HG03378 (cell line): ENCODE measurements around the gene ZNF682.
"Not testable (repeated sequence)": the region's sequence is repeated elsewhere in the genome, so short reads cannot be mapped to it uniquely, and the experiment has no call there.

Source experiments
- ATAC-seq: cut with Tn5 transposase; IDR thresholded peaks from one replicate; pipeline ENCODE4 v1.9.1; 2021; ENCODE audit warnings: mild to moderate bottlenecking, moderate library complexity; ENCODE audit not compliant: unreplicated experiment

ZNF682 gene

DNA sequence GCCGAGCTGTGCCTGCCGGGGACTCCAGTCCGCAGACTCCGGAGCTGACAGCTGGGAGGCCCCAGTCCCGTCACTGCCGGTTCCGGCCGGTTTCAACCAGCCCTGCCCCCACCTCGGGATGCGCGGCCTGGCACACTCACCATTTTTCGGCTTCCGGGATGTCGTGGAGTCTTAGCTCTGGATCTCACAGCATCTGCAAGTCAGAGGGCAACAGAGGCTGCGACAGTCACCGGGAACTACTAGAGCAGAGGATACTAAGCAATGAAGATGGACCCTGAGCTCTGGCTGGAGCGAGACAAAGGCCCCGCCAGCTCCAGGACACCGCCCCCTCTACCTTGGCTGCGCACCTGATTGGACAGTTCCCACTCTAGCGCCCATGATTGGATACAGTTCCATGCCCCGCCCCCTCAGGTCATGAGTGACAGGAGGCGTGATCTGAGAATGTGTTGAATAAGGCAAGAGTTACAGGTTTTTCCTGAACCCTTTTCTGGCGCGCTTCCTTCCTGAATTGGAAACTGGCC lies at the start of gene ZNF682:
Gene ZNF682, minus strand, starts transcription at position 303 of the 521 bp plus-strand sequence. Its CDS starts 160 bp downstream, at position 143.
- peak; percentile 95 for ATAC-seq

DNA sequence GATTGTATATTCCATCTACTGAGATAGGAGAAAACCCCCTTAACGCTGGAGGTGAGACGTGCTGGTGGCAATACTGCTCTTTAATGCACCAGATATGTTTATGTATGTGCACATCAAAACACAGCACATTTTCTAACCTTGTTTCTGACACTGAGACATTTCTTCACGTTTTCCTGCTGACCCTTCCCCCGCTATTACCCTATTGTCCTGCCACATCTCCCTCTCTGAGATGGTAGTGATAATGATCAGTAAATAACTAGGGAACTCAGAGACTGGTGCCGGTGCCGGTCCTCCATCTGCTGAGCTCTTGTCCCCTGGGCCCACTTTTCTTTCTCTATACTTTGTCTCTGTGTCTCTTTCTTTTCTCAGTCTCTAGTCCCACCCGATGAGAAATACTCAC lies 43.6 kb upstream of the ZNF682 start:
- not testable (repeated sequence) for ATAC-seq

DNA sequence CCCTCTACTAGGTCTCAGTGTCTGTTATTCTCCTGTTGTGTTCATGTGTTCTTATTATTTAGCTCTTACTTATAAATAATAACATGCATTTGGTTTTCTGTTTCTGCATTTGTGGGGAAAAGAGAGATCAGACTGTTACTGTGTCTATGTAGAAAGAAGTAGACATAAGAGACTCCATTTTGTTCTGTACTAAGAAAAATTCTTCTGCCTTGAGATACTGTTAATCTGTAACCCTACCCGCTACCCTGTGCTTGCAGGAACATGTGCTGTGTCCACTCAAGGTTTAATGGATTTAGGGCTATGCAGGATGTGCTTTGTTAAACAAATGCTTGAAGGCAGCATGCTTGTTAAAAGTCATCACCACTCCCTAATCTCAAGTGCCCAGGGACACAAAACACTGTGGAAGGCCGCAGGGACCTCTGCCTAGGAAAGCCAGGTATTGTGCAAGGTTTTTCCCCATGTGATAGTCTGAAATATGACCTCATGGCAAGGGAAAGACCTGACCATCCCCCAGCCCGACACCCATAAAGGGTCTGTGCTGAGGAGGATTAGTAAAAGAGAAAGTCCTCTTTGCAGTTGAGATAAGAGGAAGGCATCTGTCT lies 43.0 kb upstream of the ZNF682 start:
- not testable (repeated sequence) for ATAC-seq

DNA sequence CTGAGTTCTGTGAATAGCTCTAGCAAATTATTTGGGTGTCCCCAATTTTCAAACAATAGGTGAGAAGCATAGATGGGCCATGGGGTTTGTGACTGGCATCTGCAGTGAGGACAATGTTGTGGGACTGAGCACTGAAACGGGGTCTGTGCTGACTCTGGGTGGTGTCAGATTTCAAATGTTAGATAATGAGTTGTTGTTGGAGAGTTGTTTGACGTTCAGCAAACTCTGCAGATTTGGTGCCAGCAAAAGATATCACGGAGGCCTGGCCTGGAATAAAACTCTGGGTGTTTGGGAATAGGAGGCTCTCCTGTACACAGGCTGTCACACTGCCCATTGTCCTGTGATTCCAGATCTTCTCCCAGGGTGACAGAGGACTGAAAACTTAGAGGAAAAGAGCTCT lies 41.4 kb upstream of the ZNF682 start:
- ATAC-seq: no peak

DNA sequence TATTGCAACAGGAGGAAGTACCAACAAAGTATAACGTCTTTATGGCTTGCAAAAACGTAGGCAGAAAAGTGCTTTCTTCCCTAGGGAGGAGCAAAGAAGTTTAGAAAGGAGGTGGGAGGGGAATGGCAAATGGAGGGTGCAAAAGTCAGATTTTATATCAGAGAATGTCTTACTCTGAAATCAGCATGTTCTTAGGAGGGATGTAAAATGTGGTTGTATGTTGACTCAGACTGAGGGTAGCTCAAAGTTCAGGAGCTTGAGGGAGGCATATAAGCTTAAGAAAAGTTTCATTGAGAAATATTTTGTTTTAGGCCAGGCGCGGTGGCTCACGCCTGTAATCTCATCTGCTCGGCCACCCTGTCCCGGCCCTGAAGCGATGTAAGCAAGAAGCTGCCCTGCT lies 40.2 kb upstream of the ZNF682 start:
- no peak for ATAC-seq

DNA sequence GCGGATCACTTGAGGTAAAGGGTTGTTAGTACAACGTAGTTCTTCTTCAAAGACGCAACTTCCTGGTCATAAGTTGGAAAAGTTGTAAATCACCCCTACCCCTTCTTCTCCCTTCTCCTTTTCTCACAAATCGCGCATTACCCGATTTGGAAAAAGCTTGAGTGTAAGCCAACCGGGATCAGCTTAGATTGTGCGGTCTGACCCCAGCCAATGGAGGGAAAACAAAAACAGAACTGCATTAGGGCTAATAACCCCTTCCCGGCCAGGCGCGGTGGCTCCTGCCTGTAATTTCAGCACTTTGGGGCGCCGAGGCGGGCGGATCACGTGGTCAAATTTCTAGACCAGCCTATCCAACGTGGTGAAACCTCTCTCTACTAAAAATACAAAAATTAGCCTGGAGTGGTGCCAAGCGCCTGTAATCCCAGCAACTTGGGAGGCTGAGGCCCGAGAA lies 39.3 kb upstream of the ZNF682 start:
- ATAC-seq: peak; percentile 11

DNA sequence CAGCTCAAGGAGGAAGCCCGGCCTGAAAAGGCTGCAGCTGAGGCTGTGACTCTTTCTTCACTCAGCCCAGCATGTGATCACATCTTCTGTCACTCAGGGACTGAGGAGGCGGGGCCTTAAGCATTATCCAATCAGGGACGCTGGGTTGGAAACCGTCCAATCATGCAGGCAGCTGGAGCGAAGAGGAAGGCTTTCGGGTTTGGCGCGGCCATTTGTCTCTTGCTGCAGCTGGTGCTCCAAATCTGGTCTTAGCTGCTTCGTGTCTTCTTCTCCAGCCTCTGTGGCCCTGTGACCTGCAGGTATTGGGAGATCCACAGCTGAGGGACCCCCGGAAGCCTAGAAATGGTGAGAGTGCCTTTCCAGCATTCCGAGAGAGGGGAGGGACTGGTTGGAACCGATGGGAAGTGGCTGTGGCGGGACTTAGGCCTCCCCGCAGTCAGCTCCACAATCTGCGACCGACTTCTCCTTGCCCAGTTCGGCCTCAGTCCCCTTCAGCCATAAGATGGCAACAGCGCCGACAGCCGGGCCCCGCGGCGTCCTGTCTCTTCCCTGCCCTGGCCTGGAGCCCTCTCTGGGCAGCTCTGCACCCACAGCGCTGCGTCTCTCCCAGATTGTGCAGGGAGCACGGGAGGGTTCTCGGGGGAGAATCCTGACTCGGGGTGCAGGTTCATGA lies 38.6 kb upstream of the ZNF682 start, which contains the start of gene ZNF90:
Gene ZNF90, plus strand, starts transcription at position 210 of the 673 bp plus-strand sequence. Its CDS starts 133 bp downstream, at position 343.
- ATAC-seq: peak; percentile 92

DNA sequence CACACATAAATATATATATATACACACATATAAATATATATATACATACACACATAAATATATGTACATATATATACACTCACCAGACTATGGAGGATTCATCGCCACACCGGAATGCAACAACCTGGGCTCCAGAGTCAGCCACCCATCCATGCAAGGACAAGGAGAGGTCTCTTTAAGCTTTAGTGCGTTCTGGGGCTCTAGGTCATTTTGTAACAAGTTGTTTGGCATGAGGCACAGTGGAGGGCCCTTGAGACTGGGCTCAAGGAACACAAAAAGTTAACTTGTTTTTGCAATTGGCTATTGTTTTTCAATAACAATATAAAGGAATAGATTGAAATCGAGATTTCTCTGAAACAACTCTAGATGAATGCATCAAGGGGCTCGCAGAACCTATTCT lies 33.6 kb upstream of the ZNF682 start:
- no peak for ATAC-seq

DNA sequence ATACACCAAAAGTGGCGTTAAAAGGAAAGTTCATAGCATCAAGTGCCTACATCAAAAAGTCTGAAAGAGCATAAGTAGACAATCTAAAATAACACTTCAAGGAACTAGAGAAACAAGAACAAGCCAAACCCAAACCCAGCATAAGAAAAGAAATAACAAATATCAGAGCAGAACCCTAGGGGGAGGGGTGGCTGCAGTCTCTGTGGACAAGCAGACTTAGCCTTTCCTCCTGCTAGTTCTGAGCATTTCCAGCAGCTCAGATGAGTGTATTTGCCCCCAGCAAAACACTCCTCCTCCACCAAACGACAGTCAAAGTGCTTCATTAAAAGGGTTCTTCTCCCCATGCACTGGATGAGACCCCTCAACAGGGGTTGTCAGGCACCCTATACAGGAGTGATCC lies 31.4 kb upstream of the ZNF682 start:
- no peak for ATAC-seq

DNA sequence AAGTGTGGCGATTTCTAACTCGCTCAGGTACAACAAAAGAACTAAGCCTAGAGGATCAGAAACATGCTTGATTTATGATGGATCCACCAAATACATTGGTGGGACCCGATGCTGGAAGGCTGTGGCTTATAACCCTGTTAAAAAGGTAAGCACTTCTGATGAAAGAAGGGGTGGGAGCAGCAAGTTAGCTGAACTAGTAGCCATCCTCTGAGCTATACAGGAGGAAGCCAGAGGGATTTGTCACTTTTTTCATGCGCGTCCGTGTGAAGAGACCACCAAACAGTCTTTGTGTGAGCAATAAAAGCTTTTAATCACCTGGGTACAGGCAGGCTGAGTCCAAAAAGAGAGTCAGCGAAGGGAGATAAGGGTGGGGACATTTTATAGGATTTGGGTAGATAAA lies 29.3 kb upstream of the ZNF682 start:
- ATAC-seq: not testable (repeated sequence)

DNA sequence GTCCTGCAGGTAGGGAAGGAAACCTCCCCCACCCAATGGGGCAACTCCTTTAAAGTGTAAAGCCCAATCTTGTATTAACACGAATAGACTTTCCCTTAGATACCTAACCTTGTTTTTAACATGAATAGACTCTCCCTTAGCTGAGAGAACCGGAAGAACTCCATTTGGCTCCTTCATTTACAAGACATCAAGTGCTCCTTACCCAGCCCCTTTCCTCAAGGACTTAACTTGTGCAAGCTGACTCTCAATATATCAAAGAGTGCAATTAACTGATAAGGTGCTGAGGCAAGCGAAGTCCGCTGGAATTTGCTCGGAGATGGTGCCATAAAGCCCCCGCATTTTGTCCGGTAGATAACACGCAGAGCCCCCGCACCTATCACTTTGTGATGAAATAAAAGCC lies 28.6 kb upstream of the ZNF682 start:
- ATAC-seq: no peak

DNA sequence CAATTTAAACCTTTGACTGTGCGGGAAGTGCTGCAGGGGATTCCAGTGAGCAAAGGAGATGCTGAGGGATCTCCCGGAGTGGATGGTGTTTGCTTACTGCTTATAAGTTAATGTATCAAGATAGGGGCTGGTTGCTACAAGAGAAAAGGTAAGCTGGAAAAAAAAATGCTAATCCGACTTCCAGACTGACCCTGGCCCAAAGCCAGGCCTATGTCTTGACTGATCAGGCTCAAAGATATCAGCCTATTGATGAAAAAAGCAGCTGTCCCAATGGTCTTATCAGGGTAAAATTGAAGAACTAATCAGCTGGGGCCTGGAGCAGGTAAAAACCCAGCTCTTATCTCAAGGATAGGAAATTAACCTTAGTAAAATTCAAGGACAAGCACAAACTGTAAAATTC lies 27.6 kb upstream of the ZNF682 start:
- ATAC-seq: no peak

DNA sequence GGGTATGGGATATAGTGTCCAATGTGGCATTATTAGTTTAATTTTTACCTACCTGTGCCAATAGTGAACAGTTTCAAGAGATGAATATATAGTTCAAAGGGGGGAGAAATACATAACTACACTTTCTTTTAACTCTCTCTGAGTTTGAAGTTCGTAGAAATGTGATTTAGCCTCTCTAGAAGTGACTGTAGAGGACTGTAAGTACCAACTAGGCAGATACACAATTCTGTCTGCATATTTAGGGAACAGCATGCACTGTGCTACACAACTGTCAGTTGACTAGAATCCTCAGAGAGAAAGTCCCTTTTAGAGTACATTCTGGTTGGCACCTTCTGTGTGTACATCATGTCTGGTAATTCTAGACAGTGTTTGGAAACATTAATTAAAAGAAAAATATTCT lies 21.0 kb upstream of the ZNF682 start:
- ATAC-seq: no peak

DNA sequence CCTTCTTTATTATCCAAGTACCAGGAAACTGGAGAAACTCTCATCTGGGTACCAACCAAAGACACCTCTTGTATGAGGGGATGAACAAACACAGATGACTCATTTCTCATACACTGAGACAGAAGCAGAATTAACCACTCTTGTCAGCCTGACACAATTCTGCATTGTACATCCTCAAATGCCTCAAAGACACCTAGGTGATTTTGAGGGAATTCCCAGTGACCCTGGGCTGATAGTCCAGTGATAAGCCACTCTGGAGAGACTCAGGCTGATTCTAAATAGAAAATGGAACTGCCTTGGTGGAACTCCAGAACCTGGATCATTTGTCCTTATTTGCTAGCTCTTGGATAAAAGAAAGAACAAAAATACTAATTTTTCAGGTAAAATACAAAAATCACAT lies 19.4 kb upstream of the ZNF682 start:
- not testable (repeated sequence) for ATAC-seq

DNA sequence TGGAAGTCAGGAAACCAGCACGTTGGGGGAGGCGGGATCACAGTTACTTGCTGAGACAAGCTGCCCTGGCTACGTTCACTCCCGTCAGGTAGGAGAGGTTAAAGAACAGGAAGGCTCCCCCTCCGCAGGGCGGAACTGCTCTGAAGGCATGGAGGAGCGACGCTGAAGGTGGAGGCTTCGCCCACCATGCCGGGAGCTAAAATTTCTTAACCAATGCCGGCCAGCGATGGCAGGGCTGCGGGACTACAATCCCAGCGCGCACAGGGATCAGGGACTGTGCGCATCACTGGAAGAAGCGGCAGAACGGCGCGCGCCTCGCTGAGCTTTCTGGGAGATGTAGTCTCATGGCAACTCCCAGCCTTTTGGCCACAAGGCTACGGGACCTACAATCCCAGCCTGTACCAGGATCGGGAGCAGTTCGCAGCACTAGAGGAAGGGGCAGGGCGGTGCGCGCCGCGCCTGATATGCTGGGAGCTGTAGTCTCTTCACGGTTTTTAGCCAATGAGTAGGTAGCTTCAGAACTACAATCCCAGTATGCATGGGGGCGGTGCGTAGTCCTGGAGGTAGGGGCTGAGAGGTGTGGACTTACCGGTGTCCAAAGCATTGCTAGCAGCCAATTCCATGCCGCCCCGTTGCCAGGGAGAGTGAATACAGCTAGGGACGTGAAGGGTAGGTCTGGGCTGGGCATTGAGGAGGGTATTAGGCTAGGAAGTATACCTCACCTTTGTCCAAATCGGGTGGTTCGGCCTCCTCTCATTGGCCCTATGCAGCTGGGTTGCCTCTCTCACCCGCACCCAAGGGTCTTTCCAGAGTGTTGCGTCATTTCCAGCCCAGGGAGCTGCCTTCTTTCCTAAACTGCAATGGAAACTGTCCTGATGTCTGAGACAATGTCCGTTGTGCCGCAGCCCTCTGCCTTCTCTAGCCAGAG lies 12.8 kb upstream of the ZNF682 start:
- peak; percentile 91 for ATAC-seq

DNA sequence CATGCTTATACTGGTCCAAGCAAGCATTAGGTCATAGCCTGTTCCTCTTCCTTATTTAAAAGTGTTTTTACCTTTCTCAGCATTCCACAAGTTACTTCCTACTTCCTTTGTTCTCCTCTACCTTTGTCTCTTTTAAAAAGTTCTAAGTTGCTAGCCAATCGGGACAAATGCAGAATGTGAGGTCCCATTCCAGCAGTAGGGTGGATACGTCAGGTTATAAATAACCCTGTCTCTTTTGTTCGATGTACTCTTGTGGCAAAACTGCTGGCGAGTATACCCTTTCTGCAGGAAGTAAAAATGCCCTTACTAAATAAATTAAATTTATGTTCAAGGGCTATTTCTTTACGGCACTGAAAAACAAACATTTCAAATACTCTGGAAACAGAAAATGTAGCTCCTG lies 6.4 kb upstream of the ZNF682 start:
- not testable (repeated sequence) for ATAC-seq

DNA sequence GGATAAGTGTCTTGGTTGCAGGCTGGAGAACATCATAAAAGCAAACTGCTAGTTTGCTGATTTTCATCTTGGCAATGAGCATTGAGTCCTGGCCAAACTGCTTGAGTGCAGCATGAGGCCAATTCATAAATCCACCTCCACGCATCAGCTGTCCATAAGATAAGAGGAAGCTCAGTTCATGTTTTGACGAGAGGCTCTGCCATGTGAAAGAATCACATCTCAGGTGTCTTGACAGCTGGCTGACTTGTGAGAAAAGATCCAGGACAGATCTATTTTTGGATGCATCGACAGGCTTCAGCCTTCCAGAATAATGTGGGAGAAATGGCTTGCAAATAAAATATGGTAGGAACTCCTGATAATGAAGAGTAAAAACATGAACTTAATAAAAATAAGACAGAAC lies 5.4 kb upstream of the ZNF682 start:
- ATAC-seq: no peak

DNA sequence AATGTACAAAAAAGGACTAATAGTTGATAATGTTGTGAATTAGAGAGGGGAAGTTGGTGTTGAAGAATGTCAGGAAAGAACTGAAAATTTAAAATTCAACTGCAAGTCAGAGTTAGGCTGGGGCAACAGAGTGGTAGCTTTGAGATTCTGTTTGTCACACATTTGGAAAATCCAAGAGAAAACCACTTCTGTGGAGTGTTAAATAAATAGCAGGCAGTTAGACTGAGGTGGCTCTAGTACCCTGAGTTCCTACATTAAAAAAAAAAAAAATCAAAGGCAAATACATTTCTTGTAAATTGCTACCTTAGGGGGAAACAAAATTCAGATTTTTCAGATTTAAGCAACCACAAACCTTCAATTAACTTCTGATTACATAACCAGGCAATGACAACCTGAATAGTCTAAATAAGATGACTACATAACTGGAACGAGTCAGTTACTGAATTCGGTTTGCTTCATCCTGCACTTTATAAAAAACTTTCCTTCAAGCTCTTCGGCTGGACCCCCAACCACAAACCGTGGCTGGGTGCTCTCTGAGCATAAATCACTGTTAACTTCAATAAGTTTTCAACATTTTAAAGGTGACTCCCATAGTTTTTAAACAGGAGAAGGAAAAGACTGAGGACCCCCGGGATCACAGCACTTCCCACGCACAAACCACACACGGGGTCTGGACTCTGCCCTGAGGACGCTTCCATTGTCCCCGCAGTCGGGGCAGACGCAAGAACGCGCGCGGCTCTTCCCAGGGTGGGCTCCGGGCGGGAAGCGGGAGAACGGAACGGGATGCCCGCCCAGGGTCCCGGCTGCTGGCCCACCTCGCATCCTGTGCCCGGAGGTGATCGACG lies 725 bp downstream of the ZNF682 start:
- peak; percentile 20 for ATAC-seq

DNA sequence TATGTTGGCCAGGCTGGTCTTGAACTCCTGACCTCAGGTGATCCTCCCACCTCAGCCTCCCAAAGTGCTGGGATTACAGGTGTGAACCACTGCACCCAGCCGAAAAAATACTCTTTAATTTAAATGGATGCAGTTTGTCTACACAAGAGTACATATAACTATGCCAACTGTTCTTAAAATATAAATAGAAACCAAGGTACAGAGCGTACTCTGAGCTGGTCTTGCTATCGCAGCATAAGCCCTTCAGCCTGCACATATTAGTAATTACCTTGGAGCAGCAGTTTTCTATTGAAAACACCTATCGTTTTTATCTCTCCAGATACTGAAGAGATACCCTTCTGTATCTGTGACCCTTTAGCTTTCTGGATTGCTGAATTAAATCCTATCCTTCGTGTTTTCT lies 3.4 kb downstream of the ZNF682 start:
- no peak for ATAC-seq

DNA sequence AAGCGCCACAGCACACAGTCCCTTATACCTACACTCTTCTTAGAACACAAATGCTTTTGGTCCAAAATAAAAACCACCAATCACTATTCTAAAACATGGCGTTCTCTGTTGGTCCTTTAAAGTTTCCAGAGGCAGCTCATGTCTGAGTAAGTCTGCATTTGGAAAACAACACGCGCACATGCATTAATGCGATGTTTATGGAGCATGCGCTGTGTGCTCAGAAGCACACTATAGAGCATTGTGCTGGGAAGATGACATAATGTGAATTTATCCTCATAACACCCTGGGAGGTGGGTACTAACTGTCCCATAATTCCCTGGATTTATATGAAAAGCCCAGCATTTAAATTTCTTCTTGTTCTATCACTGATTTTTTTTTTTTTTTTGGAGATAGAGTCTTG lies 10.7 kb downstream of the ZNF682 start:
- no peak for ATAC-seq
